Measurements from ENCODE around the gene COL4A2. TPM values are rescaled to one million over a fixed set of nuclear protein-coding genes. Genes with fewer than 3 reads are reported as not detected.

Gene COL4A2
- total RNA-seq, 1 experiment from 2014 or later, result 1.6 TPM

GRCh38 chr13:110557082-110557481, 250.0 kb downstream of the COL4A2 start (continued):
- TF ChIP-seq ZBTB33 (IDR thresholded peaks at IDR 0.05; ENCODE audit: extremely low read depth, insufficient replicate concordance, low read length) (no peak), POLR2AphosphoS5 (IDR thresholded peaks at IDR 0.05; ENCODE audit: low read depth, low read length) (no peak), SIN3A (IDR thresholded peaks at IDR 0.05; ENCODE audit: low read depth) (no peak), JUND (IDR thresholded peaks at IDR 0.05) (no peak), YY1 (IDR thresholded peaks at IDR 0.05; ENCODE audit: extremely low read depth, insufficient replicate concordance, low read depth, low read length) (no peak)

- ATAC-seq (no peak), DNase-seq (ENCODE audit: low read depth, low spot score) (no peak)
- Histone ChIP-seq H3K4me1 (ENCODE audit: control insufficient read depth in 1 of 2, insufficient read depth in 2 of 2, low read length in 2 of 2) (peaks cover 7 to 14% of the 10 kb centered on the region in 2 experiments), H3K9me2 (ENCODE audit: insufficient read depth) (no peaks in the 10 kb centered on the region), H3K4me3 (replicated peaks in 1 of 2; ENCODE audit: low read depth in 1 of 2, low read length in 2 of 2) (no peak overlapping the region), H3K79me2 (ENCODE audit: insufficient read depth, low read length) (peaks cover 10% of the 10 kb centered on the region), H3K36me3 (ENCODE audit: control insufficient read depth in 1 of 2, insufficient read depth in 2 of 2, low read length in 2 of 2) (no peaks in the 10 kb centered on the region; a peak in 2 of 4 replicates), H4K20me1 (ENCODE audit: insufficient read depth) (no peaks in the 10 kb centered on the region), H3K9ac (ENCODE audit: low read length) (no peak overlapping the region), H3K4me2 (ENCODE audit: low read length) (no peak overlapping the region), H3K27ac (ENCODE audit: low read depth, low read length) (no peak overlapping the region), H2AFZ (ENCODE audit: low read depth, low read length, poor library complexity, severe bottlenecking) (no peak overlapping the region), H3K27me3 (ENCODE audit: insufficient read depth, low read length) (no peaks in the 10 kb centered on the region), H3K9me3 (ENCODE audit: control insufficient read depth in 1 of 2, insufficient read depth in 1 of 2, low read depth in 1 of 2, low read length in 2 of 2) (no peaks in the 10 kb centered on the region)
- no peak for TF ChIP-seq TCF7L2 (IDR thresholded peaks at IDR 0.05; ENCODE audit: borderline replicate concordance, extremely low read depth, insufficient read depth, insufficient read length)
- ChIA-PET CTCF (no interaction called here), POLR2A (no interaction called here), RAD21 (ENCODE audit: low non-redundant PET in 1 of 2, low total read pairs in 2 of 2, uncharacterized antibody in 2 of 2, unreplicated experiment in 2 of 2) (no interaction called here)
- BruUV-seq (replicated peaks), result no TSS peak
- intact Hi-C loops (cut with micrococcal nuclease), result no loop called here
Observed at GRCh38 chr13:110557610-110558305, 250.7 kb downstream of the COL4A2 start.
